Stimulated activated CD4-positive, alpha-beta T cell treated with anti-CD3 and anti-CD28 coated beads, Interleukin-15, amount 100 ng/mL, for 1 hour (primary cell): ENCODE results near the gene VWA2.

Source experiments
- DNase-seq, 2 donors: peaks; one replicate each; pipeline ENCODE4 v3.0.0-alpha.2; 2020; ENCODE audit warnings: low read depth in 1 of 2, low spot score in 1 of 2

Gene VWA2

GRCh38 chr10:114246679-114247305 lies 7.7 kb downstream of the VWA2 start:
- no peak for DNase-seq

DNA sequence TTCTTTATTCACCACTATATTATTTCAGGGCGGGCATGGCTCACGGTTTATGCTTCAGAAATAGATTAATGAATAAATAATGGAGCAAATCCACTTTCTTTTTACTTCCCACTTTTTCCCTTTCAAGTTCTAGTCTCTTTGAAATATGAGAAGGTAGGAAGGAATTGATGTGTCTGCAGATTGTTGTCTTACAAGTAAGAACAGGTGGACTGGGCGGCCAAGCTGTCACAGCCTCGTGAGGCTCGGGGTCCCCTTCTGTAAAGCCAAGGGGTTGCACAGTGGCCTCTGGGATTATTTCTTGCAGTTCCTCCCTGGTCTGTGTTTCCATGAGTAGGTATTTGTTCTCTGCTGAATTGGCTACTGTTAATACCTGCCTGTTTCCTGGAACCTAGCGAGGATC lies 11.2 kb downstream of the VWA2 start:
- no peak for DNase-seq

GRCh38 chr10:114250716-114251115 lies 11.7 kb downstream of the VWA2 start:
- no peak for DNase-seq

DNA sequence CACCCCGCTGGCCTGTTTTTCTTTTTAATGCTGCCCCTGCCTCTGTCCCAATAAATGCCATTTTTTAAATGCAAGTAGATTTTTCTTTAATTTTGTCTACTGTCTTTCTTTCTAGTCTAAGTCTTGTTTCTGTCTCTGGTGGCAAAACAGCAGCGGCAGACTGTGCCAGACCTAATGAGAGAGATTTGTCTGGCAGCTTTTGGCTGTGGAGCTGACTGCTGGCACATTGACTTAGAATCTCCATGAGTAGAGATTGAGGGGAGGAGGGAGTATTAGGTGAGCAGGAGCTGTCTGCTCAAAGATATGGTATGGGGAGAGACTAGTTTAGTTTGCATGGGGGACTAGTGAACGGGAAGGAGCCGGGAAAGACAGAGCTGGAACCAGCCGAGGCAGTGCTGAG lies 13.0 kb downstream of the VWA2 start:
- no peak for DNase-seq

GRCh38 chr10:114252883-114253282 lies 13.8 kb downstream of the VWA2 start:
- DNase-seq: no peak

DNA sequence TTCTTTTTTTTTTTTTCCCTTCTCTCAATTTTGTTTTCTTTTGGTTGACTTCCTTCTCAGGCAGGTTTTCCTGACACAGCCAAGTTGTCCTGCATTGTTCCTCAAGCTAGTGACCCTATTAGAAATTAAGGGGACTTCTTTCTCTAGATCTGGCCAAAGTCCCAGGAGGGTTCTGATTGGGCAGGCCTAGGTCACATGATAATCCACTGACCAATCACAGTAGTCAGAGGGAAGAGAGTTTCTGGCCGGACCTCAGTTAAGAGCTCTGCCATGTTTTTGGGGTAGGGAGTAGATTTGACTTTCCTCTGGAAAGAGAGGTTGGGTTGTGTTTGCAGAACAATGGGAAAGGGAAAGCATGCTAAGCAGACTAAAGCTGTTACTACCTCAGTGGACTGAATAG lies 16.2 kb downstream of the VWA2 start:
- DNase-seq: no peak

- DNase-seq: no peak
Observed at GRCh38 chr10:114256008-114256765, 17.1 kb downstream of the VWA2 start.

GRCh38 chr10:114256822-114257221 lies 17.8 kb downstream of the VWA2 start:
- no peak for DNase-seq

GRCh38 chr10:114257498-114257897 lies 18.4 kb downstream of the VWA2 start:
- no peak for DNase-seq

DNA sequence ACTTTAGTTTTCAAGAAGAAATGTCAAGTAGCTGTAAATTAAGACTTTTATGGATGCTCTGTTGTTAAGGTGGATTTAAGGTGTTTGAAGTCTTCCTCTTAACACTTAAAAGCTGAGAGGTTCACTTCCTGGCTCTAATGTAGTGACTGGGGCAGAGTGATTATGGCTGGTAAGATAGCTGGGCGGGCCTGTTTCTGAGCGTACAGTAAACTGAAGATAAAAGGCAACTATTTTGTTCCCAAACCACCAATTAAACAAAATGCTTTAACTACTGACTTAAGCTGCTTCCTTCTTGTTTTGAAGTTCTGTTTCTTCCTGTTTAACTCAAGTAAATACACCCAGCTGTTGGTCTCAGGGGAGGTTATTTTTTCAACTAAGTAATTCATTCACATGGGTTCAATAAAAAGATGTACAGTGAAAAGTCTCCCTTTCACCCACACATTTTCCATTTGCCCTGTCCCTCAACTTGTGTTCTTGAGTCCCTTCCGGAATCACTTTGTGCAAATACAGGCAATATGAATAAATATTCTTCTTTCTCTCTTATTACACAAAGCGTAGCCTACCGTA lies 19.3 kb downstream of the VWA2 start:
- DNase-seq: no peak

GRCh38 chr10:114259824-114260223 lies 20.8 kb downstream of the VWA2 start:
- DNase-seq: no peak

DNA sequence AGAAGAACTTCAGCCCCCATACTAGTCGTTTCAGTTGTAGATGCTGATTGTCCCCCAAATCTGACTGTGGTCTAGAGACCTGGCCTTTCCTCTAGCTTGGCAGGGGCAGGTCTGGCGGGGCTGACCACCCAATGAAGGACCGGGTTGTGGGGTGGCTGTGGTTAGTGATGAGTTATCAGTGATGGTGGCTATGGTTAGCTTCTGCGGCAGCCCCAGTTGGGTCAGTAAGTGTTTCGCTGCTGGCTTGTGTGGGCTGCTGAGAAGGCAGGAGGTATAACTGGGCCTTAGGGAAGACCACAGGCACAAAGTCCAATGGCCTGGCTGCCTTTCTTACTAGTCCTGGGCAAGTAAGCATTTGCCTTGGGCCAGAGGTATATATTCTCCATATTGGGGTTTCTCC lies 21.3 kb downstream of the VWA2 start:
- DNase-seq: no peak

- DNase-seq: no peak
Observed at GRCh38 chr10:114261076-114261475, 22.0 kb downstream of the VWA2 start.

GRCh38 chr10:114262496-114262895 lies 23.4 kb downstream of the VWA2 start:
- DNase-seq: no peak

- DNase-seq: no peak
Observed at GRCh38 chr10:114265392-114266053, 26.5 kb downstream of the VWA2 start.

- no peak for DNase-seq
Observed at GRCh38 chr10:114266521-114266920, 27.5 kb downstream of the VWA2 start.

DNA sequence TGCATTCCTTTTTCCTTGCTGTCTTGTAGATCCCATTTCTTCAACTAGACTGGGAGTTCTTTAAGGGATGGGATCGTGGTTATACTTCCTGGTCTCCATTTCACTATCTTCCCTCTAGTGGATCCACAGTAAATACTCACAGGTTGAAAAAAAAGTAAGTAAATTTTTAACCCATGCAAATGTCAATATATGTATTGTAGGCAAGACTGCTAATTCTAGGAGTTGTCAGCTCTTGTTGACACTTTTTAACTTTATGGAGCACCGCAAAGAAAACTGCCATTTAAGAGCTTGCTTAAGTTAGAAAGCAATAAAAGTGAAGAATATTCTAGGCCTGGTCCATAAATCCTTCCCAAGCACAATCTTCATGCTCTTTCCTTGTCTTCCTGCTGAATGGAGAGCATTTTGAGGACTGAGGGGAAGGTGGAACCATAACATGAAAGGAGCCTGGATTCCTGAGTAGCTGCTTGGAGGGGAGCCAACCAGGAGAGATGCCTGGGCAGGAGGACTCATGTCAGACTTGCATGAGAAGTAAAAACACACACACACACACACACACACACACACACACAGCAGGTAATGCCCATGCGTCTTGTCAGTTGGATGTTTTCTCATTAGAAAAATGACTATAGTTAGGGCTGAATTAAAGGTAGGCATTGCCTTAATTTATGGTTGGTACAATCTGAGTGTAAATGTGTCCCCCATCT lies 32.2 kb downstream of the VWA2 start:
- no peak for DNase-seq

DNA sequence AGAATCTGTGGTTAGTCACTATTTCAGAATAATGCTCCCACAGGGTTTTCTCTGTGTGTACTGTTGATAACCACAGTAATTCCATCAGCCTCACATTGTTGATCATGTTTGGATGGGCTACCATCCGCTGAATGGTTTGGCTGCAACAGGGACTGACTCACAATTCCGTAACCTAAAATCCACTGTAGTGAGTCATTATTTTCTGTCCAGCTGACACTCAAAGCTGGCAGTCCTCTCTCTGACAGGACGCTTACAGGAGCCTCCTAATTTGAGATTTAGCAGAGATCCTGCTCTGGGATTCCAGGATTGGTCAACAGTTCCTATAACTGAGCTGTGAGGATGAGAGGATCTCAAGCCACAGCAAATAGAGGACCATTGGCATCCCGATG lies 32.7 kb downstream of the VWA2 start:
- no peak for DNase-seq

GRCh38 chr10:114272696-114273095 lies 33.6 kb downstream of the VWA2 start:
- DNase-seq: no peak

- DNase-seq: no peak
Observed at GRCh38 chr10:114273910-114274309, 34.9 kb downstream of the VWA2 start.

DNA sequence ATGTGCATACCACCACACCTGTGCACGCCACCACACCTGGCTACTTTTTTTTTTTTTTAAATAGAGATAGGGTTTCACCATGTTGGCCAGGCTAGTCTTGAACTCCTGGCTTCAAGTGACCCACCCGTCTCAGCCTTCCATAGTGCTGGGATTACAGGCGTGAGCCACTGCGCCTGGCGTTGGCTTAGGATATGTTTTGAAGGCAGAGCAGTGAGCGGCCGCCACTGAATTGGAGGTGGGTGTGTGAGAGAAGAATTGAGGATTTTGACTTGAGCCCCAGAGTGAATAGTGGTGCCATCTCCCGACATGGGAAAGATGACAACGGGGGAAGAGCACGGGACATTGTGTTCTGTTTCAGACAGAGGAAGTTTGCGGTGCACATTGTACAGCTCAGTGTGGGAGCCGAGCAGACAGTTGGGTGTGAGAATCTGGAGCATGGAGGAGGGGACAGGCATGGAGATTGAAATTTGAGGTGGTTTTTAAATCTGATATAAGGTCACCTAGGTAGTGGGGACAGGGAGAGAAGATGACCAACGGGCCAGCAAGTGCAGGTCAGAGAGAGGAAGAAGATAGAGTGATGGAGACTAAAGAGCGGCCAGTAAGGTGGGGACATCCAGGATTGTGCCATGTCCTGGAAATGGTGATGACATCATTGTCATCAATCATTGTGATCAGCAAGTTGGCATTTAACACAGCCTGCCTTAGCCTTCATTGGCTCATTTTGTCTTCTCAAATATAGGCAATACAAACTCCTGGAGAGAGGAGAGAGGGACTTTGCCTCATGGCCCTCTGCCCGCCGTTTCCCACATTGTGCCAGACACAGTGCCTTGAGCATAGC lies 35.8 kb downstream of the VWA2 start:
- no peak for DNase-seq
